ENCODE results near the gene DNASE1L1.

DNASE1L1 gene

DNA sequence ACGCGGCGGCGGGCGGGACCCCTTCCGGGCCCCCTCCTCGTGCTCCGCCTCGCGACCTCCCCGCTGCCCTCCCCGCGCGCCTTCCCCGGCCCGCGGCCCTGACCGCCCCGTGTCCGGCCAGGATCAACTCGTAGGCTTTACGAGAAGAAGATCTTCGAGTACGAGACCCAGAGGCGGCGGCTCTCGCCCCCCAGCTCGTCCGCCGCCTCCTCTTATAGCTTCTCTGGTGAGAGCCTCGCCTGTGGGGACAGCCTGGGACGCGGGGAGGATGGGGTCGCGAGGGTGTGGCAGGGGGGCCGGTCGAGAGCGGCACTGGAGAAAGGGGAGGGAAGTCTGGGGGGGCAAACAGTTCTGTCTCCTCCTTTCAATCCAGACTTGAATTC lies 29.5 kb downstream of the DNASE1L1 start:
- H2AFZ ChIP-seq (ENCODE audit: low read depth, low read length), result peak overlapping the region; percentile 71
- peaks cover 22% of the 10 kb centered on the region for H3K79me2 ChIP-seq (ENCODE audit: insufficient read depth, low read length)
- H3K4me1 ChIP-seq (ENCODE audit: insufficient read depth, low read length), result peaks cover 25% of the 10 kb centered on the region
- ATAC-seq (ENCODE audit: insufficient read depth, low read depth) (no peak), DNase-seq (peak; percentile 26)
- H3K4me2 ChIP-seq (ENCODE audit: insufficient read depth, low read length), result peak overlapping the region; percentile 93
- TF ChIP-seq, protein P1, sequence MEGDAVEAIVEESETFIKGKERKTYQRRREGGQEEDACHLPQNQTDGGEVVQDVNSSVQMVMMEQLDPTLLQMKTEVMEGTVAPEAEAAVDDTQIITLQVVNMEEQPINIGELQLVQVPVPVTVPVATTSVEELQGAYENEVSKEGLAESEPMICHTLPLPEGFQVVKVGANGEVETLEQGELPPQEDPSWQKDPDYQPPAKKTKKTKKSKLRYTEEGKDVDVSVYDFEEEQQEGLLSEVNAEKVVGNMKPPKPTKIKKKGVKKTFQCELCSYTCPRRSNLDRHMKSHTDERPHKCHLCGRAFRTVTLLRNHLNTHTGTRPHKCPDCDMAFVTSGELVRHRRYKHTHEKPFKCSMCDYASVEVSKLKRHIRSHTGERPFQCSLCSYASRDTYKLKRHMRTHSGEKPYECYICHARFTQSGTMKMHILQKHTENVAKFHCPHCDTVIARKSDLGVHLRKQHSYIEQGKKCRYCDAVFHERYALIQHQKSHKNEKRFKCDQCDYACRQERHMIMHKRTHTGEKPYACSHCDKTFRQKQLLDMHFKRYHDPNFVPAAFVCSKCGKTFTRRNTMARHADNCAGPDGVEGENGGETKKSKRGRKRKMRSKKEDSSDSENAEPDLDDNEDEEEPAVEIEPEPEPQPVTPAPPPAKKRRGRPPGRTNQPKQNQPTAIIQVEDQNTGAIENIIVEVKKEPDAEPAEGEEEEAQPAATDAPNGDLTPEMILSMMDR (IDR thresholded peaks at IDR 0.05; ENCODE audit: borderline replicate concordance, extremely low read depth, low read length, poor library complexity, severe bottlenecking), result no peak
- TF ChIP-seq EZH2 (IDR thresholded peaks at IDR 0.05; ENCODE audit: borderline replicate concordance, low read depth, low read length, severe bottlenecking), result no peak
- H3K27me3 ChIP-seq (ENCODE audit: insufficient read depth, low read length, poor library complexity), result no peaks in the 10 kb centered on the region
- peaks cover 13% of the 10 kb centered on the region for H4K20me1 ChIP-seq (ENCODE audit: insufficient read depth, low read length)
- peak overlapping the region; percentile 92 for H3K27ac ChIP-seq (ENCODE audit: low read length)
- H3K4me3 ChIP-seq (ENCODE audit: low read depth in 1 of 2, low read length in 2 of 2), result peak overlapping the region; percentile 80 to 91
- H3K9me3 ChIP-seq (ENCODE audit: insufficient read depth, low read length, severe bottlenecking), result no peaks in the 10 kb centered on the region
- H3K9ac ChIP-seq (ENCODE audit: low read depth, low read length), result peak overlapping the region; percentile 97
- H3K36me3 ChIP-seq (ENCODE audit: insufficient read depth, low read length), result peaks cover 18% of the 10 kb centered on the region; the same call in 1 of the 2 replicates

GRCh38 chrX:154378799-154379568 lies 30.1 kb downstream of the DNASE1L1 start, which contains the start of gene EMD:
EMD (plus strand) TSS chrX:154379295; CDS start chrX:154379485, 190 bp downstream.
- Histone ChIP-seq H3K27me3 (ENCODE audit: insufficient read depth, low read length, poor library complexity) (no peaks in the 10 kb centered on the region), H3K4me2 (ENCODE audit: insufficient read depth, low read length) (peak within 1 kb of the TSS; percentile 93), H3K4me1 (ENCODE audit: insufficient read depth, low read length) (peaks cover 25% of the 10 kb centered on the region), H3K4me3 (ENCODE audit: low read depth in 1 of 2, low read length in 2 of 2) (peak within 1 kb of the TSS; percentile 80 to 91), H3K79me2 (ENCODE audit: insufficient read depth, low read length) (peaks cover 22% of the 10 kb centered on the region), H2AFZ (ENCODE audit: low read depth, low read length) (peak within 1 kb of the TSS; percentile 71), H3K9ac (ENCODE audit: low read depth, low read length) (peak within 1 kb of the TSS; percentile 97), H3K36me3 (ENCODE audit: insufficient read depth, low read length) (peaks cover 18% of the 10 kb centered on the region; the same call in 1 of the 2 replicates), H3K27ac (ENCODE audit: low read length) (peak within 1 kb of the TSS; percentile 92), H3K9me3 (ENCODE audit: insufficient read depth, low read length, severe bottlenecking) (no peaks in the 10 kb centered on the region), H4K20me1 (ENCODE audit: insufficient read depth, low read length) (peaks cover 13% of the 10 kb centered on the region)
- ATAC-seq (ENCODE audit: insufficient read depth, low read depth) (peak; percentile 86), DNase-seq (peak; percentile 97)
- TF ChIP-seq, protein P1 (IDR thresholded peaks at IDR 0.05; ENCODE audit: borderline replicate concordance, extremely low read depth, low read length, poor library complexity, severe bottlenecking), result no peak
- TF ChIP-seq EZH2 (IDR thresholded peaks at IDR 0.05; ENCODE audit: borderline replicate concordance, low read depth, low read length, severe bottlenecking), result no peak

- no peaks in the 10 kb centered on the region for H3K27me3 ChIP-seq (ENCODE audit: insufficient read depth, low read length, poor library complexity)
- TF ChIP-seq EZH2 (IDR thresholded peaks at IDR 0.05; ENCODE audit: borderline replicate concordance, low read depth, low read length, severe bottlenecking), result no peak
- TF ChIP-seq, protein P1 (IDR thresholded peaks at IDR 0.05; ENCODE audit: borderline replicate concordance, extremely low read depth, low read length, poor library complexity, severe bottlenecking), result peak; percentile 24
- ATAC-seq (ENCODE audit: insufficient read depth, low read depth) (peak; percentile 23), DNase-seq (peak; percentile 98)
- peak overlapping the region; percentile 94 for H3K9ac ChIP-seq (ENCODE audit: low read depth, low read length)
- H3K4me3 ChIP-seq (ENCODE audit: low read depth in 1 of 2, low read length in 2 of 2), result peak overlapping the region; percentile 34 to 58
- H4K20me1 ChIP-seq (ENCODE audit: insufficient read depth, low read length), result peaks cover 13% of the 10 kb centered on the region
- H3K27ac ChIP-seq (ENCODE audit: low read length), result peak overlapping the region; percentile 92
- peaks cover 22% of the 10 kb centered on the region for H3K79me2 ChIP-seq (ENCODE audit: insufficient read depth, low read length)
- H2AFZ ChIP-seq (ENCODE audit: low read depth, low read length), result peak overlapping the region; percentile 53
- H3K4me2 ChIP-seq (ENCODE audit: insufficient read depth, low read length), result peak overlapping the region; percentile 86
- H3K4me1 ChIP-seq (ENCODE audit: insufficient read depth, low read length), result peaks cover 31% of the 10 kb centered on the region
- peaks cover 18% of the 10 kb centered on the region; the same call in 1 of the 2 replicates for H3K36me3 ChIP-seq (ENCODE audit: insufficient read depth, low read length)
- H3K9me3 ChIP-seq (ENCODE audit: insufficient read depth, low read length, severe bottlenecking), result no peaks in the 10 kb centered on the region
These were observed 30.8 kb downstream of the DNASE1L1 start for GRCh38 chrX:154378059-154378798.

All from DND-41 (cell line).